ENCODE results near the gene WDR35.
"Not testable (repeated sequence)": the region's sequence is repeated elsewhere in the genome, so short reads cannot be mapped to it uniquely, and the experiment has no call there.

WDR35 gene

GRCh38 chr2:19900931-19901441 lies 88.9 kb downstream of the WDR35 start:
- FAIRE-seq, result peak; percentile 23
- no peak for TF ChIP-seq POU2F2 (IDR thresholded peaks at IDR 0.05; ENCODE audit: low read depth, low read length)
- TF ChIP-seq TAF1 (IDR thresholded peaks at IDR 0.05; ENCODE audit: low read depth, low read length), result no peak
- no peak for TF ChIP-seq PAX5 (IDR thresholded peaks at IDR 0.05; ENCODE audit: insufficient read depth, low read length, severe bottlenecking)
- no peak for TF ChIP-seq SPI1 (IDR thresholded peaks at IDR 0.05; ENCODE audit: low read depth, low read length)
- TF ChIP-seq POLR2AphosphoS5 (IDR thresholded peaks at IDR 0.05; ENCODE audit: low read depth, low read length), result no peak
- TF ChIP-seq POLR2A (IDR thresholded peaks at IDR 0.05; ENCODE audit: low read depth, low read length), result no peak
- DNase-seq (ENCODE audit: insufficient read length, low spot score), result no peak

DNA sequence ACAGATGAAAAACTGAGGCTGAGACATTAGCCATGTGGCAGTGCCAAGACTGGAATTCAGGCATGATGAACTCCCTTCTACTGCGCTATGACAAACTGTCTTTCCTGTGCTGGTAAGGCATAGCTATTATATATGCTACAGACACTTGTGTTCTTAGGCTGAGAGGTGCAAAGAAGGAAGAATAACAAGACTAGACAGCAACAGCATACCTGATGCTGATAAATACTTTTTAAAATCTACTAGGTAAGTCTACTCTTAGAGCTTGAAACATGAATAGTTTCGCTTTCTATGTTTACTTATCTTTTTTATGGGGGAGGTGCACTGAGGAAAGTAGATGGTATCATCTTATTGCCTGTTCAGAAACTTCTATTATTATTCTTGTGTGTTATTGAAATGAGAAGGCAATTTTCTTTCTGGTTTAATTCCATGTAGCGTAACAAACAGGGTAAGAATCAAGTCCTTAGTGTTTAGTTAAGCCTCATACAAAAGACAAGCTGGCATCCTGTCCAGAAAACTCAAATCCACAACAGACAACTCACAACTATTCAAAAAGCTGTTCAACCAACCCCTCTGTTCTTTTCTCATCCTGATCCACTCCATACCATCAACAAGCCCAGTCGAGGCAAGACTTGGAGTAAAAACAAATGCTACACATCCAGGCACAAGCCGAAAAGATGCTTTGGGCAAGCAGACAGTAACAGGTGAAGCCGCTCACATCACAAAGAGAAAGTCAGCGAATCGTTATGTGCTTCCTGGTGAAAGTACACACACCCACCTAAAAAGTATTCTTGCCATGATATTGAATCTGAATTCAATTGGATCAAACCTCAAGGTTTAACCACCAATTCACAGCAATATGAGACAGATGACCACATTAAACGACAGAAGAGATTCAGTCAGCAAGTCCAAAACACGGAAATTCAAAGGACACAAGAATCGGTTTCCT lies 89.6 kb downstream of the WDR35 start:
- FAIRE-seq, result peak; percentile 66
- TF ChIP-seq POLR2AphosphoS5 (IDR thresholded peaks at IDR 0.05; ENCODE audit: low read depth, low read length) (peak; percentile 25; the same call in 1 of the 2 replicates), TAF1 (IDR thresholded peaks at IDR 0.05; ENCODE audit: low read depth, low read length) (no peak)
- DNase-seq (ENCODE audit: insufficient read length, low spot score), result no peak

- FAIRE-seq, result no peak
- TF ChIP-seq SPI1 (IDR thresholded peaks at IDR 0.05; ENCODE audit: low read depth, low read length) (no peak), POLR2A (IDR thresholded peaks at IDR 0.05; ENCODE audit: low read depth, low read length) (no peak), TAF1 (IDR thresholded peaks at IDR 0.05; ENCODE audit: low read depth, low read length) (no peak), PAX5 (IDR thresholded peaks at IDR 0.05; ENCODE audit: insufficient read depth, low read length, severe bottlenecking) (no peak), POLR2AphosphoS5 (IDR thresholded peaks at IDR 0.05; ENCODE audit: low read depth, low read length) (no peak), POU2F2 (IDR thresholded peaks at IDR 0.05; ENCODE audit: low read depth, low read length) (no peak)
These were observed 91.1 kb downstream of the WDR35 start for GRCh38 chr2:19898592-19899329.

DNA sequence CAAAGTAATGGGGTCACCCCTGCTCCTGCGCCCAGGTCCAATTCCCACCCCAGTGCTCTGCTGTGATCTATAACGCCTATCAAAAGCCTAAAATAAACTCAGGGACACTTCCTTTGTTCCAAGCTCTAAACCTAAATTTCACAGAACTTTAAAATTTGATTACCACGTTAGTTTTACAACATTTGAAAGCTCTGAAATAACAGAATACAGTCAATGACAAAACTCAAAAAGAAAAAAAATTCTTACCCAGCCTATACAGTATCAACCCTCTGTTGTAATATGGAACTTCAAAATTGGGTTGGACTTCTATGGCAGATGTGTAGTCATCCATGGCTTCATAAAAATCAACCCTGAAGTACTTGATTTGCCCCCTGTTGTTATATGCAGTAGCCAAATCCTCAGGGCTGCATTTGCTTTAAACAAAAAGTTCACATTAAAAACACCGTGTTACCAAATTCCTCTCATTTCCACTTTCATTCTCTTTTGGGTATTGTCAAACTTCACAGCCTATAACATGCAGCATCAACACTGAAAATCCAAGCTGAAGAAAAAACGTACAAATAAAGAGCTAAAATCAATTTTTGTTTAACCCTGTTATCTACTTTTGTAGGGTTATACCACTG lies 92.2 kb downstream of the WDR35 start:
- no peak for FAIRE-seq
- DNase-seq (ENCODE audit: insufficient read length, low spot score), result no peak
- no peak for TF ChIP-seq POLR2AphosphoS5 (IDR thresholded peaks at IDR 0.05; ENCODE audit: low read depth, low read length)
- no peak for TF ChIP-seq TAF1 (IDR thresholded peaks at IDR 0.05; ENCODE audit: low read depth, low read length)
- no peak for TF ChIP-seq SPI1 (IDR thresholded peaks at IDR 0.05; ENCODE audit: low read depth, low read length)
- TF ChIP-seq POLR2A (IDR thresholded peaks at IDR 0.05; ENCODE audit: low read depth, low read length), result no peak
- TF ChIP-seq POU2F2 (IDR thresholded peaks at IDR 0.05; ENCODE audit: low read depth, low read length), result no peak
- no peak for TF ChIP-seq PAX5 (IDR thresholded peaks at IDR 0.05; ENCODE audit: insufficient read depth, low read length, severe bottlenecking)

More at GRCh38 chr2:19898592-19899329, 91.1 kb downstream of the WDR35 start:
- DNase-seq (ENCODE audit: insufficient read length, low spot score), result no peak

- DNase-seq (ENCODE audit: insufficient read length, low spot score) (no peak), FAIRE-seq (no peak)
- no peak for TF ChIP-seq TAF1 (IDR thresholded peaks at IDR 0.05; ENCODE audit: low read depth, low read length)
- TF ChIP-seq POLR2AphosphoS5 (IDR thresholded peaks at IDR 0.05; ENCODE audit: low read depth, low read length), result no peak
- no peak for TF ChIP-seq POU2F2 (IDR thresholded peaks at IDR 0.05; ENCODE audit: low read depth, low read length)
- TF ChIP-seq SPI1 (IDR thresholded peaks at IDR 0.05; ENCODE audit: low read depth, low read length), result no peak
- TF ChIP-seq PAX5 (IDR thresholded peaks at IDR 0.05; ENCODE audit: insufficient read depth, low read length, severe bottlenecking), result no peak
- no peak for TF ChIP-seq POLR2A (IDR thresholded peaks at IDR 0.05; ENCODE audit: low read depth, low read length)
These were observed 94.4 kb downstream of the WDR35 start for GRCh38 chr2:19895535-19895934.

DNA sequence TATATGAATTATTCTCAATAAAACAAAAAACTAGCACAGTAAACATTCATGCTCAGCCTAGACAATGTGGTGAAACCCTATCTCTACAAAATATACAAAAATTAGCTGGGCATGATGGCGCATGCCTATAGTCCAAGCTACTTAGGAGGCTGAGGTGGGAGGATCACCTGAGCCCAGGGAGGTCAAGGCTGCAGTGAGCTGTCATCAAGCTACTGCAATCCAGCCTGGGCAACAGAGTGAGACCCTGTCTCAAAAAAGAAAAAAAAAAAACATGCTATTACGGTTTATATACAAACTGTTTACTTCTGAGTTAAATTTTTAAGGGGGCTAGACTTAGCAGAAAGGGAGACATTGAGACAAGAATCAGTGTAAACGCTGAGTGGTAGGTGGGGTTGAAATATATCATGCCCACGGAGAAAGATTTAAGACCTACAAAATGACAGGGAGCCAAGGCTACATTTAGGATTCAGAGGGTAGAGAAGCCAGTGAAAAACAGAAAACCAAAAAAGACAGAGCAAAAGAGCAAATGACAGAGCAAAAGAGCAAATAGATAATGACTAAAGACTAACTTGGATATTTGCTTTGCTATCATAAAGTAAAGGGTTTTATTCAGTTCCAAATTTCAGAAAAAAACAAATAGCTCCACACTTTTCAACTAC lies 95.6 kb downstream of the WDR35 start:
- DNase-seq (ENCODE audit: insufficient read length, low spot score), result no peak
- TF ChIP-seq POLR2A (IDR thresholded peaks at IDR 0.05; ENCODE audit: low read depth, low read length), result no peak
- no peak for TF ChIP-seq POLR2AphosphoS5 (IDR thresholded peaks at IDR 0.05; ENCODE audit: low read depth, low read length)
- TF ChIP-seq TAF1 (IDR thresholded peaks at IDR 0.05; ENCODE audit: low read depth, low read length), result no peak
- TF ChIP-seq POU2F2 (IDR thresholded peaks at IDR 0.05; ENCODE audit: low read depth, low read length), result no peak
- no peak for TF ChIP-seq PAX5 (IDR thresholded peaks at IDR 0.05; ENCODE audit: insufficient read depth, low read length, severe bottlenecking)
- no peak for TF ChIP-seq SPI1 (IDR thresholded peaks at IDR 0.05; ENCODE audit: low read depth, low read length)
- no peak for FAIRE-seq

- no peak for DNase-seq (ENCODE audit: insufficient read length, low spot score)
- FAIRE-seq, result peak; percentile 84
- TF ChIP-seq POLR2A (IDR thresholded peaks at IDR 0.05; ENCODE audit: low read depth, low read length) (no peak), POU2F2 (IDR thresholded peaks at IDR 0.05; ENCODE audit: low read depth, low read length) (peak; percentile 85)
These were observed 96.3 kb downstream of the WDR35 start for GRCh38 chr2:19893520-19894133.

- not testable (repeated sequence) for DNase-seq (ENCODE audit: insufficient read length, low spot score)
- TF ChIP-seq SPI1 (IDR thresholded peaks at IDR 0.05; ENCODE audit: low read depth, low read length) (0 out of 2 replicates have a peak, but pooled peaks have one; percentile 9), POLR2A (IDR thresholded peaks at IDR 0.05; ENCODE audit: low read depth, low read length) (0 out of 2 replicates have a peak, but pooled peaks have one; percentile 25)
- peak; percentile 43 for FAIRE-seq
These were observed 97.9 kb downstream of the WDR35 start for GRCh38 chr2:19891971-19892370.
